Breast epithelium (tissue), 3 donors: ENCODE measurements around the gene SOS2.

Experiments used
- CTCF ChIP-seq, 3 donors: fragments of 450-650 bp; IDR thresholded peaks; one replicate each; pipeline ENCODE4 v1.5.1; 2016 to 2017; ENCODE audit warnings: antibody characterized with exemption in 3 of 3, mild to moderate bottlenecking in 3 of 3, moderate library complexity in 3 of 3
- POLR2A ChIP-seq: fragments of 450-650 bp; IDR thresholded peaks from one replicate; pipeline ENCODE4 v1.6.1; 2016; ENCODE audit warnings: antibody characterized with exemption, mild to moderate bottlenecking, moderate library complexity
- POLR2AphosphoS5 ChIP-seq, 3 donors: sonication (generic); formaldehyde crosslinking; IDR thresholded peaks; one replicate each; pipeline ENCODE4 v1.6.1; 2017; ENCODE audit warnings: antibody characterized with exemption in 3 of 3

- no peak for TF ChIP-seq CTCF (IDR thresholded peaks at IDR 0.05)
- no peak for TF ChIP-seq POLR2A
- TF ChIP-seq POLR2AphosphoS5 (IDR thresholded peaks at IDR 0.05): no peak
Observed at GRCh38 chr14:50082308-50082742, 149.1 kb downstream of the SOS2 start.
